ENCODE data around the gene BRPF3.
"Not testable (repeated sequence)": the region's sequence is repeated elsewhere in the genome, so short reads cannot be mapped to it uniquely, and the experiment has no call there.

The BRPF3 gene

GRCh38 chr6:36210886-36211595 lies 14.5 kb downstream of the BRPF3 start:
- TF ChIP-seq CTCF (IDR thresholded peaks at IDR 0.05) = no peak
- TF ChIP-seq ZFX (IDR thresholded peaks at IDR 0.05; ENCODE audit: borderline replicate concordance) = no peak
- H3K27ac ChIP-seq = no peak overlapping the region

GRCh38 chr6:36216559-36216958 lies 20.0 kb downstream of the BRPF3 start:
- TF ChIP-seq CTCF (IDR thresholded peaks at IDR 0.05) (no peak), ZFX (IDR thresholded peaks at IDR 0.05; ENCODE audit: borderline replicate concordance) (no peak)
- no peak overlapping the region for H3K27ac ChIP-seq

GRCh38 chr6:36217188-36217587 lies 20.6 kb downstream of the BRPF3 start:
- TF ChIP-seq CTCF (IDR thresholded peaks at IDR 0.05) (no peak), ZFX (IDR thresholded peaks at IDR 0.05; ENCODE audit: borderline replicate concordance) (no peak)
- H3K27ac ChIP-seq = no peak overlapping the region

- no peak overlapping the region for H3K27ac ChIP-seq
- no peak for TF ChIP-seq CTCF (IDR thresholded peaks at IDR 0.05)
Observed at GRCh38 chr6:36217946-36218345, 21.4 kb downstream of the BRPF3 start.

- H3K27ac ChIP-seq = not testable (repeated sequence)
Observed at GRCh38 chr6:36218516-36218915, 22.0 kb downstream of the BRPF3 start.

- H3K27ac ChIP-seq = no peak overlapping the region; the same call in 1 of the 2 replicates
- no peak for TF ChIP-seq CTCF (IDR thresholded peaks at IDR 0.05)
- TF ChIP-seq ZFX (IDR thresholded peaks at IDR 0.05; ENCODE audit: borderline replicate concordance) = no peak
Observed at GRCh38 chr6:36219081-36219480, 22.5 kb downstream of the BRPF3 start.

GRCh38 chr6:36220226-36220625 lies 23.7 kb downstream of the BRPF3 start:
- H3K27ac ChIP-seq = no peak overlapping the region
- TF ChIP-seq ZFX (IDR thresholded peaks at IDR 0.05; ENCODE audit: borderline replicate concordance) = no peak
- no peak for TF ChIP-seq CTCF (IDR thresholded peaks at IDR 0.05)

GRCh38 chr6:36221674-36222073 lies 25.1 kb downstream of the BRPF3 start:
- TF ChIP-seq CTCF (IDR thresholded peaks at IDR 0.05) (no peak), ZFX (IDR thresholded peaks at IDR 0.05; ENCODE audit: borderline replicate concordance) (no peak)

More at GRCh38 chr6:36221674-36222073, 25.1 kb downstream of the BRPF3 start:
- H3K27ac ChIP-seq = no peak overlapping the region
